CD4-positive, alpha-beta T cell treated with Interleukin-6 at 100 ng/mL for 8 hours (primary cell): Measurements from ENCODE around the gene ASIC2.

Experiments
- DNase-seq: peaks from one replicate; pipeline ENCODE4 v3.0.0-alpha.2; 2020; ENCODE audit warnings: mixed read lengths, low spot score

The ASIC2 gene

GRCh38 chr17:33204156-33204555 lies 88.9 kb downstream of the ASIC2 start:
- no peak for DNase-seq

GRCh38 chr17:33202796-33203495 lies 90.1 kb downstream of the ASIC2 start:
- no peak for DNase-seq

GRCh38 chr17:33202021-33202420 lies 91.1 kb downstream of the ASIC2 start:
- DNase-seq: no peak

GRCh38 chr17:33201283-33201682 lies 91.8 kb downstream of the ASIC2 start:
- DNase-seq: no peak

GRCh38 chr17:33200587-33200986 lies 92.5 kb downstream of the ASIC2 start:
- DNase-seq: no peak

GRCh38 chr17:33199571-33200510 lies 93.3 kb downstream of the ASIC2 start:
- no peak for DNase-seq

GRCh38 chr17:33198954-33199353 lies 94.1 kb downstream of the ASIC2 start:
- DNase-seq: no peak

- DNase-seq: no peak
These were observed 95.8 kb downstream of the ASIC2 start for GRCh38 chr17:33197342-33197741.

GRCh38 chr17:33196883-33197282 lies 96.2 kb downstream of the ASIC2 start:
- DNase-seq: no peak

- no peak for DNase-seq
These were observed 99.9 kb downstream of the ASIC2 start for GRCh38 chr17:33192951-33193911.

GRCh38 chr17:33183487-33184026 lies 109.5 kb downstream of the ASIC2 start:
- DNase-seq: no peak

- DNase-seq: no peak
These were observed 113.9 kb downstream of the ASIC2 start for GRCh38 chr17:33179151-33179550.

- no peak for DNase-seq
These were observed 114.4 kb downstream of the ASIC2 start for GRCh38 chr17:33178681-33179080.

- no peak for DNase-seq
These were observed 117.5 kb downstream of the ASIC2 start for GRCh38 chr17:33175562-33175961.

GRCh38 chr17:33171931-33172330 lies 121.2 kb downstream of the ASIC2 start:
- no peak for DNase-seq

GRCh38 chr17:33169580-33170285 lies 123.4 kb downstream of the ASIC2 start:
- no peak for DNase-seq

- no peak for DNase-seq
These were observed 125.4 kb downstream of the ASIC2 start for GRCh38 chr17:33167736-33168135.

GRCh38 chr17:33166472-33166871 lies 126.6 kb downstream of the ASIC2 start:
- DNase-seq: no peak

- DNase-seq: no peak
These were observed 128.8 kb downstream of the ASIC2 start for GRCh38 chr17:33164169-33164881.

GRCh38 chr17:33163533-33164168 lies 129.4 kb downstream of the ASIC2 start:
- DNase-seq: no peak
